Measurements from ENCODE around the gene LCOR.

DNA sequence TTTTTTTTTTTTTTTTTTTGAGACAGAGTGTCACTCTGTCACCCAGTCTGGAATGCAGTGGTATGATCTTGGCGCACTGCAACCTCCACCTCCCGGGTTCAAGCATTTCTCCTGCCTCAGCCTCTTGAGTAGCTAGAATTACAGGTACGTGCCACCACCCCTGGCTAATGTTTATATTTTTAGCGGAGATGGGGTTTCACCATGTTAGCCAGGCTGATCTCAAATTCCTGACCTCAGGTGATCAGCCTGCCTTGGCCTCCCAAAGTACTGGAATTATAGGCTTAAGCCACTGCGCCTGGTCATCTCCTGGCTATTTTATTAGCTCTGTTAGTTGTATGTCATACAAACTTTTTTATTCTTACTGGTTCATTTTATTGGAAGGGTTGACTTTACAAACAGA, 103.0 kb downstream of the LCOR start:
- TF ChIP-seq ZNF121 (CRISPR knock-in tag; conservative IDR thresholded peaks at IDR 0.05) (no peak), ELF1 (tag; IDR thresholded peaks at IDR 0.05) (no peak)
- TF ChIP-seq, protein P1, sequence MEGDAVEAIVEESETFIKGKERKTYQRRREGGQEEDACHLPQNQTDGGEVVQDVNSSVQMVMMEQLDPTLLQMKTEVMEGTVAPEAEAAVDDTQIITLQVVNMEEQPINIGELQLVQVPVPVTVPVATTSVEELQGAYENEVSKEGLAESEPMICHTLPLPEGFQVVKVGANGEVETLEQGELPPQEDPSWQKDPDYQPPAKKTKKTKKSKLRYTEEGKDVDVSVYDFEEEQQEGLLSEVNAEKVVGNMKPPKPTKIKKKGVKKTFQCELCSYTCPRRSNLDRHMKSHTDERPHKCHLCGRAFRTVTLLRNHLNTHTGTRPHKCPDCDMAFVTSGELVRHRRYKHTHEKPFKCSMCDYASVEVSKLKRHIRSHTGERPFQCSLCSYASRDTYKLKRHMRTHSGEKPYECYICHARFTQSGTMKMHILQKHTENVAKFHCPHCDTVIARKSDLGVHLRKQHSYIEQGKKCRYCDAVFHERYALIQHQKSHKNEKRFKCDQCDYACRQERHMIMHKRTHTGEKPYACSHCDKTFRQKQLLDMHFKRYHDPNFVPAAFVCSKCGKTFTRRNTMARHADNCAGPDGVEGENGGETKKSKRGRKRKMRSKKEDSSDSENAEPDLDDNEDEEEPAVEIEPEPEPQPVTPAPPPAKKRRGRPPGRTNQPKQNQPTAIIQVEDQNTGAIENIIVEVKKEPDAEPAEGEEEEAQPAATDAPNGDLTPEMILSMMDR (IDR thresholded peaks at IDR 0.05 in 2 of 3, conservative IDR thresholded peaks at IDR 0.05 in 1 of 3; ENCODE audit: insufficient read depth in 2 of 3, low read depth in 1 of 3, low read length in 3 of 3), result no peak
